Measurements from ENCODE around the gene ARHGEF28. TPM values are rescaled to one million over a fixed set of nuclear protein-coding genes. Genes with fewer than 3 reads are reported as not detected.

Gene ARHGEF28
- total RNA-seq, 1 donor: 0.63 TPM

DNA sequence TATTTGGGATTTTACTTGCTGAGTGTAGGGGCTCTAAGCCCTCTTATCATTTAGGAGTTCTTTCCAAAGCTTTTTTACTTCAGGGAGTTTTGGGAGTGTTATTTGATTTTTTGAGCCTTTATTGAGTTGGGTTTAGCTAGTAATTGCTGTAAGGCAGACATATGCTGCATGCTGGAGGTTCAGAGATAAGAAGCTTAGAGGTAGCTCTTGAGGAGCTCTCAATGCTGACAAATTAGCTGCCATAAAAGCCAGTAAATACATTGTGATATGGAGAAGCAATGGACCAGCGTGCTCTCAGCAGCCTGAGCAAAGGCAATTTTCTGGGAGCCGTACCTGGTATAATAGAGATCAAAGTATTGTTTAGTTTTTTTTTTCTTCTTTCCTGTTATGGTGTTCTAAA, 11.6 kb downstream of the ARHGEF28 start:
- no peak overlapping the region for H3K4me3 ChIP-seq (ENCODE audit: low read length)
- H3K27me3 ChIP-seq (ENCODE audit: insufficient read depth, low read length): no peaks in the 10 kb centered on the region
- H3K9me3 ChIP-seq (ENCODE audit: low read depth, low read length): no peaks in the 10 kb centered on the region
- H3K4me1 ChIP-seq (ENCODE audit: insufficient read depth, low read length): no peaks in the 10 kb centered on the region

GRCh38 chr5:73638344-73639095, 12.5 kb downstream of the ARHGEF28 start:
- Histone ChIP-seq H3K9me3 (ENCODE audit: low read depth, low read length) (no peaks in the 10 kb centered on the region), H3K27me3 (ENCODE audit: insufficient read depth, low read length) (no peaks in the 10 kb centered on the region), H3K4me1 (ENCODE audit: insufficient read depth, low read length) (no peaks in the 10 kb centered on the region), H3K4me3 (ENCODE audit: low read length) (no peak overlapping the region)

GRCh38 chr5:73640861-73641320, 14.9 kb downstream of the ARHGEF28 start:
- Histone ChIP-seq H3K9me3 (ENCODE audit: low read depth, low read length) (no peaks in the 10 kb centered on the region), H3K4me3 (ENCODE audit: low read length) (no peak overlapping the region), H3K27me3 (ENCODE audit: insufficient read depth, low read length) (no peaks in the 10 kb centered on the region), H3K4me1 (ENCODE audit: insufficient read depth, low read length) (no peaks in the 10 kb centered on the region)

- Histone ChIP-seq H3K9me3 (ENCODE audit: low read depth, low read length) (no peaks in the 10 kb centered on the region), H3K4me3 (ENCODE audit: low read length) (no peak overlapping the region), H3K4me1 (ENCODE audit: insufficient read depth, low read length) (no peaks in the 10 kb centered on the region), H3K27me3 (ENCODE audit: insufficient read depth, low read length) (no peaks in the 10 kb centered on the region)
Measured at GRCh38 chr5:73641811-73642210, 15.8 kb downstream of the ARHGEF28 start.

- Histone ChIP-seq H3K27me3 (ENCODE audit: insufficient read depth, low read length) (no peaks in the 10 kb centered on the region), H3K9me3 (ENCODE audit: low read depth, low read length) (no peaks in the 10 kb centered on the region), H3K4me3 (ENCODE audit: low read length) (no peak overlapping the region), H3K4me1 (ENCODE audit: insufficient read depth, low read length) (no peaks in the 10 kb centered on the region)
Measured at GRCh38 chr5:73642344-73642743, 16.3 kb downstream of the ARHGEF28 start.

GRCh38 chr5:73644385-73644963, 18.5 kb downstream of the ARHGEF28 start:
- no peaks in the 10 kb centered on the region for H3K9me3 ChIP-seq (ENCODE audit: low read depth, low read length)
- H3K4me1 ChIP-seq (ENCODE audit: insufficient read depth, low read length): no peaks in the 10 kb centered on the region
- no peak overlapping the region for H3K4me3 ChIP-seq (ENCODE audit: low read length)
- H3K27me3 ChIP-seq (ENCODE audit: insufficient read depth, low read length): no peaks in the 10 kb centered on the region

DNA sequence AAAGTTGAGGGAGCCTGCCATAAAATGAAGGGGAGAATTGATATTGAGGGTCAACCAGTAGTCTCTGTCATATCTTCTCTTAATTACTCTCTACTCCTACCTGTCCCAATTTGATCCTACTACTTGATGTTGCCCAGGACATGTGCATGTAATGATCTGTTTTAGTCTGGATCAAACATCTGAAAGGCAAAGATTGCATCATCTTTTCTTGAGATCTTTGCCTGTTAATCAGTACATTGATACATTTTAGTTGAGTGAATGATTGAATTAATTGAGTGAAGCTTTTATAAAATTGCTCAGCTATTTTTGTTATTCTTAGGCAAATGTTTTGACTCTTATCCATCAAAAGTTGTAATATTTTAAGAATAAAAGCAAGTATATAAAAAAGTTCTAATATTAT, 21.7 kb downstream of the ARHGEF28 start:
- no peak overlapping the region for H3K4me3 ChIP-seq (ENCODE audit: low read length)
- H3K9me3 ChIP-seq (ENCODE audit: low read depth, low read length): no peaks in the 10 kb centered on the region
- H3K27me3 ChIP-seq (ENCODE audit: insufficient read depth, low read length): no peaks in the 10 kb centered on the region
- no peaks in the 10 kb centered on the region for H3K4me1 ChIP-seq (ENCODE audit: insufficient read depth, low read length)

- H3K4me3 ChIP-seq (ENCODE audit: low read length): no peak overlapping the region
- no peaks in the 10 kb centered on the region for H3K4me1 ChIP-seq (ENCODE audit: insufficient read depth, low read length)
- H3K9me3 ChIP-seq (ENCODE audit: low read depth, low read length): no peaks in the 10 kb centered on the region
- H3K27me3 ChIP-seq (ENCODE audit: insufficient read depth, low read length): no peaks in the 10 kb centered on the region
Measured at GRCh38 chr5:73648515-73648914, 22.5 kb downstream of the ARHGEF28 start.

- H3K27me3 ChIP-seq (ENCODE audit: insufficient read depth, low read length): no peaks in the 10 kb centered on the region
- no peak overlapping the region for H3K4me3 ChIP-seq (ENCODE audit: low read length)
- H3K4me1 ChIP-seq (ENCODE audit: insufficient read depth, low read length): no peaks in the 10 kb centered on the region
- no peaks in the 10 kb centered on the region for H3K9me3 ChIP-seq (ENCODE audit: low read depth, low read length)
Measured at GRCh38 chr5:73649926-73650325, 23.9 kb downstream of the ARHGEF28 start.

DNA sequence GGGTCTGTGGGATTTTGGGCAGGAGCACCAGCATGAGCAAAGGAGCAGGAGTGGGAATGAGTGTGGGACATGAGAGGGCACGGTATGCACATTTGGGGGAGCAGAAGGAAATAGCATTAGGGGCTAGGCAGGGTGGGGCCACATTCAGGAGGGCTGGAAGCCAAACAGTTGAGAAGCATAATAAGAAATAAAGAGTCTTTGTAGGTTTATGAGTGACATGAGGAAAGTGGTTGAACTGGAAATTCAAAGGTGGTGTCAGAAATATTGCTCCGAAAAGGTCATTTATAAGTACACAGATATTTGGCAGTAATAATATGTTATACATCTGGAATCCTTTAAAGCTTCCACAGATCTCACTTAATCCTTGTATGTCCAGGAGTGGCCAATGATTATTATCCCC, 26.4 kb downstream of the ARHGEF28 start:
- H3K27me3 ChIP-seq (ENCODE audit: insufficient read depth, low read length): no peaks in the 10 kb centered on the region
- H3K9me3 ChIP-seq (ENCODE audit: low read depth, low read length): no peaks in the 10 kb centered on the region
- no peak overlapping the region for H3K4me3 ChIP-seq (ENCODE audit: low read length)
- H3K4me1 ChIP-seq (ENCODE audit: insufficient read depth, low read length): no peaks in the 10 kb centered on the region

- no peaks in the 10 kb centered on the region for H3K27me3 ChIP-seq (ENCODE audit: insufficient read depth, low read length)
- no peaks in the 10 kb centered on the region for H3K9me3 ChIP-seq (ENCODE audit: low read depth, low read length)
- no peak overlapping the region for H3K4me3 ChIP-seq (ENCODE audit: low read length)
- H3K4me1 ChIP-seq (ENCODE audit: insufficient read depth, low read length): no peaks in the 10 kb centered on the region
Measured at GRCh38 chr5:73654171-73654811, 28.3 kb downstream of the ARHGEF28 start.

- Histone ChIP-seq H3K4me1 (ENCODE audit: insufficient read depth, low read length) (no peaks in the 10 kb centered on the region), H3K27me3 (ENCODE audit: insufficient read depth, low read length) (no peaks in the 10 kb centered on the region), H3K9me3 (ENCODE audit: low read depth, low read length) (no peaks in the 10 kb centered on the region), H3K4me3 (ENCODE audit: low read length) (no peak overlapping the region)
Measured at GRCh38 chr5:73654819-73655318, 28.9 kb downstream of the ARHGEF28 start.

DNA sequence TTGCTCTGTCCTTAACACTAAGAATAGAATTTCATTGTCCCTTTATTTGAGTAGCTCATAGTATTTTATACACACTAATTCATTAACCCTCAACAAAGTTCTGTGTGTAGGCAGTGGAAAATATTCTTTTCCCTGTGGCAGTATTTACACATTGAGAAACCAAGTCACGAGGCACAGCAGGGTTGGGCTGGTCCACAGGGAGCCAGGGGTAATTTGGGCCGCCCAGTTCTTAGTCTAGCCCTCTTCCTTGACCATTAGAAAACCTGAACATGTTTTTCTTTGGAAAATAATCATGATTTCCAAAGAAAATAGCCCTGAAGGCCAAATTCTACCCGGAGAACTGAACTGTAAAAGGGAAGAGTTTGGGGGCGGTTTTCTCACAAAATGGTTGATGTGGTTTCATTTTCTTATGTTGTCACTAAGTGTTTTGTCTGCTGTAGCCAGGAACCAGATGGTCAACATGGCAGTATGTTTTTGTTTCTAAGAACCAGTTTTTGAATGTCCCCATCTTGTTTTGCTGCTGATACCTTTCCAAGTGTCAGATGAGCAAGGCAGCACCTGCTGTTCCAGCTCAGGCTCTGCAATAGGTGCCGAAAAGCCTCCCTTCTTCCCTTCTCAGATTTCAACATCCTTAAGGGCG, 29.6 kb downstream of the ARHGEF28 start:
- H3K27me3 ChIP-seq (ENCODE audit: insufficient read depth, low read length): no peaks in the 10 kb centered on the region
- no peaks in the 10 kb centered on the region for H3K4me1 ChIP-seq (ENCODE audit: insufficient read depth, low read length)
- H3K9me3 ChIP-seq (ENCODE audit: low read depth, low read length): no peaks in the 10 kb centered on the region
- no peak overlapping the region for H3K4me3 ChIP-seq (ENCODE audit: low read length)

DNA sequence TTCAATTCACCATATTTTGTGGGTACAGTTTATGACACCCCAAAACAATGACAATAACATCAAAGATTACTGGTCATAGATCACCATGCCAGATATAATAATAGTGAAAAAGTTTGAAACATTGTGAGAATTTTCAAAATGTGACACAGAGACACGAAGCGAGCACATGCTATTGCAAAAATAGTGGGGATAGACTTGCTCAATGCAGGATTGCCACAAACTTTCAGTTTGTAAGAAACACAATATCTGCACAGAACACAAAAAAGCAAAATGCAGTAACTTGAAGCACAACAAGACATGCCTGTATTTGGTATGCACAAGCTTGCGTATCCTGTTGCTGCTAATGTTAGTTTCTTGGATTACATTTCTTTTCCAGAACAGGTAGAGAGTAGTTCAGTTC, 35.8 kb downstream of the ARHGEF28 start:
- Histone ChIP-seq H3K4me3 (ENCODE audit: low read length) (no peak overlapping the region), H3K9me3 (ENCODE audit: low read depth, low read length) (no peaks in the 10 kb centered on the region), H3K4me1 (ENCODE audit: insufficient read depth, low read length) (peaks cover under 1% of the 10 kb centered on the region), H3K27me3 (ENCODE audit: insufficient read depth, low read length) (no peaks in the 10 kb centered on the region)
